Kidney (tissue), 14 donors: ENCODE data around the gene PIK3R2. TPM values are rescaled to one million over a fixed set of nuclear protein-coding genes. Genes with fewer than 3 reads are reported as not detected.

ENCODE experiments used
- DNase-seq, 5 donors: peaks; one replicate each; pipeline ENCODE4 v3.0.0-alpha.2; 2013 to 2020
- FAIRE-seq: peaks from 2 replicates; lab custom pipeline; 2012; peaks lifted over from hg19 to GRCh38; lab: Jason Lieb, UNC
- H3K27ac ChIP-seq, 2 donors: one replicate each; pipeline ENCODE4 v1.7.0; 2013; ENCODE audit warnings: low read depth in 2 of 2, low read length in 2 of 2, inconsistent platforms in 1 of 2
- H3K27me3 ChIP-seq: one replicate; pipeline ENCODE4 v1.7.1; 2013; ENCODE audit warnings: low read length, inconsistent platforms; ENCODE audit not compliant: control insufficient read depth, insufficient read depth
- H3K36me3 ChIP-seq, 3 donors: one replicate each; pipeline versions ENCODE4 v1.7.0 to v1.7.1; 2013; ENCODE audit warnings: low read length in 3 of 3, control low read depth in 1 of 3, inconsistent platforms in 1 of 3; ENCODE audit not compliant: insufficient read depth in 3 of 3, control insufficient read depth in 2 of 3
- H3K4me1 ChIP-seq, 3 donors: one replicate each; pipeline versions ENCODE4 v1.7.0 to v1.7.1; 2013; ENCODE audit warnings: low read length in 3 of 3, inconsistent platforms in 1 of 3, low read depth in 1 of 3; ENCODE audit not compliant: control insufficient read depth in 2 of 3, insufficient read depth in 2 of 3
- H3K4me3 ChIP-seq, 3 donors: one replicate each; pipeline versions ENCODE4 v1.7.0 to v1.8.1; 2013; ENCODE audit warnings: low read length in 3 of 3, control low read depth in 1 of 3, inconsistent platforms in 1 of 3
- H3K9ac ChIP-seq, 3 donors: one replicate each; pipeline versions ENCODE4 v1.7.0 to v1.7.1; 2013; ENCODE audit warnings: low read length in 3 of 3, control low read depth in 1 of 3, inconsistent platforms in 1 of 3
- H3K9me3 ChIP-seq, 3 donors: one replicate each; pipeline versions ENCODE4 v1.7.0 to v1.7.1; 2013; ENCODE audit warnings: low read length in 3 of 3, control low read depth in 1 of 3, inconsistent platforms in 1 of 3; ENCODE audit not compliant: control insufficient read depth in 2 of 3, insufficient read depth in 1 of 3
- intact Hi-C: fragments of 100-400 bp; cut with DNase I; formaldehyde crosslinking; loops from one replicate; pipeline ENCODE4 v1.11.1; 2022
- polyA plus RNA-seq: library from polyadenylated mRNA; stranded (reverse); fragments of 350-450 nt; fragmentation: Illumina TruSeq; extraction: RNeasy Lipid Tissue Mini Kit (QIAGEN cat#74804); gene quantifications from one replicate; pipeline ENCODE4 v1.2.3, GENCODE V29; 2014; ENCODE audit warnings: low read depth, low replicate concordance; ENCODE audit not compliant: insufficient read depth
- total RNA-seq: library from RNA; stranded (reverse); fragmentation: NEBNext Ultra II Directional; extraction: Animal tissue kit (Norgen Biotek cat#: 25700); gene quantifications from one replicate; pipeline ENCODE4 v1.2.1, GENCODE V29; 2021
- TF ChIP-seq, protein P1 (sequence below): IDR thresholded peaks from 3 replicates; pipeline ENCODE4 v1.5.1; 2012; ENCODE audit warnings: mild to moderate bottlenecking, moderate library complexity, borderline replicate concordance; ENCODE audit not compliant: insufficient read depth; ENCODE audit errors: extremely low read depth
- donor health status: control.
- donor health status: control.
- donor health status: control.
- donor health status: control.
- donor health status: control.
- donor health status: DM: yes; HTN: yes; CAD: no.
- donor health status: Normal renal cell carcinoma (clear cell type).

Gene PIK3R2
- total and polyA plus RNA-seq, 2 donors from 2014 or later: 10.1 to 29.6 TPM

GRCh38 chr19:18204394-18205199, 51.6 kb downstream of the PIK3R2 start:
- Histone ChIP-seq H3K27me3 (no peaks in the 10 kb centered on the region), H3K9ac (peak overlapping the region; percentile 15 to 92 (median 45)), H3K4me3 (peak overlapping the region; percentile 62 to 71 (median 66)), H3K36me3 (peaks cover 0 to 6% (median 2%) of the 10 kb centered on the region in 3 donors), H3K9me3 (no peaks in the 10 kb centered on the region), H3K4me1 (peaks cover 0 to 16% (median 3%) of the 10 kb centered on the region in 3 donors), H3K27ac (peak overlapping the region; percentile 93 to 95)
- TF ChIP-seq, protein P1, sequence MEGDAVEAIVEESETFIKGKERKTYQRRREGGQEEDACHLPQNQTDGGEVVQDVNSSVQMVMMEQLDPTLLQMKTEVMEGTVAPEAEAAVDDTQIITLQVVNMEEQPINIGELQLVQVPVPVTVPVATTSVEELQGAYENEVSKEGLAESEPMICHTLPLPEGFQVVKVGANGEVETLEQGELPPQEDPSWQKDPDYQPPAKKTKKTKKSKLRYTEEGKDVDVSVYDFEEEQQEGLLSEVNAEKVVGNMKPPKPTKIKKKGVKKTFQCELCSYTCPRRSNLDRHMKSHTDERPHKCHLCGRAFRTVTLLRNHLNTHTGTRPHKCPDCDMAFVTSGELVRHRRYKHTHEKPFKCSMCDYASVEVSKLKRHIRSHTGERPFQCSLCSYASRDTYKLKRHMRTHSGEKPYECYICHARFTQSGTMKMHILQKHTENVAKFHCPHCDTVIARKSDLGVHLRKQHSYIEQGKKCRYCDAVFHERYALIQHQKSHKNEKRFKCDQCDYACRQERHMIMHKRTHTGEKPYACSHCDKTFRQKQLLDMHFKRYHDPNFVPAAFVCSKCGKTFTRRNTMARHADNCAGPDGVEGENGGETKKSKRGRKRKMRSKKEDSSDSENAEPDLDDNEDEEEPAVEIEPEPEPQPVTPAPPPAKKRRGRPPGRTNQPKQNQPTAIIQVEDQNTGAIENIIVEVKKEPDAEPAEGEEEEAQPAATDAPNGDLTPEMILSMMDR: no peak
- FAIRE-seq (no peak), DNase-seq (peak in 3 of 5 donors; percentile 85 to 96 (median 92))
- intact Hi-C loops: no loop called here

GRCh38 chr19:18205200-18205892, 52.4 kb downstream of the PIK3R2 start:
- Histone ChIP-seq H3K9ac (peak overlapping the region in 2 of 3 donors; percentile 48 to 92), H3K9me3 (no peaks in the 10 kb centered on the region), H3K4me1 (peaks cover 0 to 16% (median 3%) of the 10 kb centered on the region in 3 donors), H3K27me3 (no peaks in the 10 kb centered on the region), H3K4me3 (peak overlapping the region; percentile 62 to 71 (median 66)), H3K36me3 (peaks cover 0 to 2% (median 2%) of the 10 kb centered on the region in 3 donors), H3K27ac (peak overlapping the region; percentile 93 to 95)
- TF ChIP-seq, protein P1: no peak
- DNase-seq (peak; percentile 74 to 95 (median 90)), FAIRE-seq (no peak)
- intact Hi-C loops: no loop called here

- TF ChIP-seq, protein P1: no peak
- H3K4me3 ChIP-seq: peak overlapping the region in 1 of 3 donors; percentile 71
- peak overlapping the region in 1 of 3 donors; percentile 92 for H3K9ac ChIP-seq
- DNase-seq (no peak), FAIRE-seq (no peak)
- peak overlapping the region; percentile 93 to 95 for H3K27ac ChIP-seq
- H3K36me3 ChIP-seq: peaks cover 0 to 2% (median 0%) of the 10 kb centered on the region in 3 donors
- intact Hi-C loops: no loop called here
- peaks cover 0 to 16% (median 3%) of the 10 kb centered on the region in 3 donors for H3K4me1 ChIP-seq
- no peaks in the 10 kb centered on the region for H3K27me3 ChIP-seq
- H3K9me3 ChIP-seq: no peaks in the 10 kb centered on the region
Observed at GRCh38 chr19:18206018-18206417, 53.1 kb downstream of the PIK3R2 start.
